Measurements from ENCODE around the gene AGPAT1. TPM values are rescaled to one million over a fixed set of nuclear protein-coding genes. Genes with fewer than 3 reads are reported as not detected.

AGPAT1 gene
- total and polyA plus RNA-seq, 2 of the 8 experiments (the other 6 are each of a cell fraction or from before 2014, with no cell fraction given) = 96.0 to 222 TPM

DNA sequence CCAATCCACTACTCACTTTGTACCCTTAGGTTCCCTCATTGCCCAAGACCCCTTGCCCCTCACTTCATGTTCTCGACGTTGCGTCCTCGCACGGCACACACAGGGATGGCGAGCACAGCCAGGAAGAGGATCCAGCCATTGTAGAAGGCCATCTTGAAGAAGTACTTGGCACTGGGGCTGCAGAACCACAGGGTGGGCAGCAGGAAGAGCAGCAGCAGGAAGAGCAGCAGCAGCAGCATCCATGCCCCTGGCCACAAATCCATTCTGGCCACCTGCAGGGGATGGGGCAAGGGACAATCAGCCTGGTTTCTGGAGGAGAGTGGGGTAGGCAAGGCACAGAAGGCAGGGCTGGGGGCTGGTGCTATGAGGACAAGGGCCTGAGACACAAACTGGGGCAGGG is 4.7 kb downstream of the AGPAT1 start:
- Histone ChIP-seq H3K27ac (ENCODE audit: low read depth, low read length) (no peak overlapping the region), H2AFZ (ENCODE audit: low read length) (no peak overlapping the region), H3K9me3 (ENCODE audit: insufficient read depth in 2 of 2, low read depth in 1 of 2, low read length in 1 of 2) (no peaks in the 10 kb centered on the region), H3K23me2 (ENCODE audit: low read depth, low read length) (peaks cover 6% of the 10 kb centered on the region), H2BK20ac (ENCODE audit: low read length) (no peak overlapping the region), H3K4ac (replicated peaks; ENCODE audit: insufficient read length, low read depth, low read length) (no peak overlapping the region), H2BK5ac (ENCODE audit: low read depth, low read length) (no peak overlapping the region), H2BK12ac (ENCODE audit: low read depth, low read length) (no peak overlapping the region), H4K8ac (ENCODE audit: extremely low read depth, insufficient read depth, low read length) (no peak overlapping the region), H3K56ac (replicated peaks; ENCODE audit: insufficient read length, low read depth, low read length) (no peak overlapping the region), H3K23ac (ENCODE audit: insufficient read length) (no peak overlapping the region), H4K20me1 (replicated peaks in 1 of 2; ENCODE audit: control insufficient read depth in 1 of 2, insufficient read depth in 2 of 2, low read length in 2 of 2) (peaks cover 8 to 11% of the 10 kb centered on the region in 2 experiments), H3K79me1 (ENCODE audit: low read depth, low read length) (peaks cover 4% of the 10 kb centered on the region; the same call in 1 of the 2 replicates), H2AK5ac (ENCODE audit: low read depth, low read length) (no peak overlapping the region), H3K4me3 (ENCODE audit: extremely low read depth in 1 of 4, insufficient read depth in 2 of 4, low read depth in 3 of 4, low read length in 4 of 4) (no peak overlapping the region), H3K18ac (ENCODE audit: extremely low read depth, low read length) (no peak overlapping the region), H2BK15ac (ENCODE audit: low read length) (no peak overlapping the region), H3K4me1 (replicated peaks in 1 of 4; ENCODE audit: control insufficient read depth in 3 of 4, insufficient read depth in 4 of 4, low read length in 3 of 4) (peaks cover 4 to 18% (median 9%) of the 10 kb centered on the region in 4 experiments; a peak in 6 of 7 replicates), H3K4me2 (ENCODE audit: insufficient read depth in 1 of 2, low read depth in 2 of 2, low read length in 2 of 2) (no peak overlapping the region), H3K27me3 (replicated peaks in 1 of 4; ENCODE audit: control insufficient read depth in 3 of 4, extremely low read depth in 1 of 4, insufficient read depth in 3 of 4, low read length in 3 of 4) (no peaks in the 10 kb centered on the region), H4K91ac (replicated peaks; ENCODE audit: insufficient read length, low read length) (no peak overlapping the region), H4K5ac (ENCODE audit: insufficient read length, low read depth, low read length) (no peak overlapping the region), H3K9ac (replicated peaks in 1 of 4; ENCODE audit: extremely low read depth in 1 of 4, low read depth in 3 of 4, low read length in 3 of 4) (no peak overlapping the region), H3K14ac (ENCODE audit: insufficient read length) (no peak overlapping the region), H3K36me3 (ENCODE audit: control insufficient read depth in 2 of 4, insufficient read depth in 4 of 4, low read length in 3 of 4) (peaks cover 4 to 41% (median 28%) of the 10 kb centered on the region in 4 experiments), H2BK120ac (replicated peaks; ENCODE audit: low read depth, low read length) (no peak overlapping the region), H3K79me2 (ENCODE audit: control insufficient read depth in 1 of 2, insufficient read depth in 2 of 2, low read length in 2 of 2) (peaks cover 13 to 38% of the 10 kb centered on the region in 2 experiments)
- ChIA-PET POLR2A (ENCODE audit: partially characterized antibody) (interaction anchor here (0.6 to 2.3 kb wide), 8 partner anchors 11 to 613 kb away, joined by 3 to 9 read pairs (median 3); partner anchors contain the start of genes LSM2, PBX2 and PRRT1), CTCF (ENCODE audit: partially characterized antibody) (interaction anchor here (0.8 to 2.4 kb wide), 6 partner anchors 17 to 244 kb away, joined by 3 to 7 read pairs (median 4); partner anchors contain the start of gene FKBPL)
- DNase-seq (ENCODE audit: low read depth in 1 of 2, low spot score in 2 of 2) (no peak), FAIRE-seq (no peak)
- WGBS, 2 experiments (ENCODE audit: extremely low coverage in 1 of 2, insufficient coverage in 1 of 2, insufficient read length in 1 of 2, insufficient replicate concordance in 2 of 2, low coverage in 1 of 2, low lambda C conversion rate in 2 of 2, missing lambda C conversion rate in 1 of 2) = 95% methylated on average over 6 of the region's 6 CpGs; no CpG with 5 or more reads in 1 of the 2 experiments
- no peak for TF ChIP-seq BACH1 (IDR thresholded peaks at IDR 0.05; ENCODE audit: low read length)
- TF ChIP-seq PHF8 (conservative IDR thresholded peaks at IDR 0.05; ENCODE audit: low read depth, low read length) = no peak
- TF ChIP-seq POLR2AphosphoS5 (IDR thresholded peaks at IDR 0.05; ENCODE audit: low read depth, low read length) = no peak
- no peak for TF ChIP-seq CEBPB (IDR thresholded peaks at IDR 0.05; ENCODE audit: low read depth, low read length)
- TF ChIP-seq EP300 (IDR thresholded peaks at IDR 0.05; ENCODE audit: borderline replicate concordance in 1 of 2, low read depth in 2 of 2, low read length in 2 of 2) = no peak
- TF ChIP-seq EGR1 (IDR thresholded peaks at IDR 0.05; ENCODE audit: borderline replicate concordance, low read depth, low read length) = no peak
- no peak for TF ChIP-seq HDAC2 (IDR thresholded peaks at IDR 0.05; ENCODE audit: borderline replicate concordance in 1 of 2, low read depth in 2 of 2, low read length in 2 of 2)
- TF ChIP-seq SUZ12 (IDR thresholded peaks at IDR 0.05; ENCODE audit: low read length) = no peak
- TF ChIP-seq BRCA1 (IDR thresholded peaks at IDR 0.05; ENCODE audit: low read depth, low read length) = no peak
- TF ChIP-seq RNF2 (IDR thresholded peaks at IDR 0.05; ENCODE audit: borderline replicate concordance, low read depth, low read length, missing control alignments, poor library complexity, severe bottlenecking) = no peak
- TF ChIP-seq POLR2A (IDR thresholded peaks at IDR 0.05; ENCODE audit: control extremely low read depth in 1 of 2, low read depth in 2 of 2, low read length in 2 of 2) = no peak
- TF ChIP-seq BCL11A (IDR thresholded peaks at IDR 0.05; ENCODE audit: low read depth in 2 of 2, low read length in 2 of 2) = no peak
- no peak for TF ChIP-seq TCF12 (IDR thresholded peaks at IDR 0.05; ENCODE audit: low read depth, low read length)
- TF ChIP-seq CTBP2 (IDR thresholded peaks at IDR 0.05; ENCODE audit: borderline replicate concordance, insufficient read depth, insufficient read length, low read length) = no peak
